ENCODE measurements around the gene SHANK2. TPM values are rescaled to one million over a fixed set of nuclear protein-coding genes. Genes with fewer than 3 reads are reported as not detected.
A peak's percentile ranks its signal among the peaks of the same experiment; 100 is the strongest.

Gene SHANK2
- total RNA-seq, 4 donors from 2014 or later, result 5.9 to 14.0 (median 10.1) TPM

- Histone ChIP-seq H3K36me3 (no peaks in the 10 kb centered on the region), H3K27me3 (peaks cover 36% of the 10 kb centered on the region), H3K4me3 (no peak overlapping the region), H3K27ac (no peak overlapping the region), H3K9me3 (no peaks in the 10 kb centered on the region), H3K4me1 (peaks cover 2% of the 10 kb centered on the region)
- TF ChIP-seq EP300 (IDR thresholded peaks at IDR 0.05) (no peak), POLR2A (IDR thresholded peaks at IDR 0.05) (no peak), POLR2AphosphoS5 (IDR thresholded peaks at IDR 0.05) (no peak)
- TF ChIP-seq, protein P1, sequence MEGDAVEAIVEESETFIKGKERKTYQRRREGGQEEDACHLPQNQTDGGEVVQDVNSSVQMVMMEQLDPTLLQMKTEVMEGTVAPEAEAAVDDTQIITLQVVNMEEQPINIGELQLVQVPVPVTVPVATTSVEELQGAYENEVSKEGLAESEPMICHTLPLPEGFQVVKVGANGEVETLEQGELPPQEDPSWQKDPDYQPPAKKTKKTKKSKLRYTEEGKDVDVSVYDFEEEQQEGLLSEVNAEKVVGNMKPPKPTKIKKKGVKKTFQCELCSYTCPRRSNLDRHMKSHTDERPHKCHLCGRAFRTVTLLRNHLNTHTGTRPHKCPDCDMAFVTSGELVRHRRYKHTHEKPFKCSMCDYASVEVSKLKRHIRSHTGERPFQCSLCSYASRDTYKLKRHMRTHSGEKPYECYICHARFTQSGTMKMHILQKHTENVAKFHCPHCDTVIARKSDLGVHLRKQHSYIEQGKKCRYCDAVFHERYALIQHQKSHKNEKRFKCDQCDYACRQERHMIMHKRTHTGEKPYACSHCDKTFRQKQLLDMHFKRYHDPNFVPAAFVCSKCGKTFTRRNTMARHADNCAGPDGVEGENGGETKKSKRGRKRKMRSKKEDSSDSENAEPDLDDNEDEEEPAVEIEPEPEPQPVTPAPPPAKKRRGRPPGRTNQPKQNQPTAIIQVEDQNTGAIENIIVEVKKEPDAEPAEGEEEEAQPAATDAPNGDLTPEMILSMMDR (IDR thresholded peaks at IDR 0.05), result no peak
- DNase-seq (ENCODE audit: low spot score in 2 of 2), result peak in 1 of 2 donors; percentile 32
- 83% methylated on average over 1 of the region's 7 CpGs for WGBS
Measured at GRCh38 chr11:71209181-71209580, 43.2 kb downstream of the SHANK2 start.

GRCh38 chr11:71208011-71208774 is 44.2 kb downstream of the SHANK2 start:
- Histone ChIP-seq H3K27ac (no peak overlapping the region), H3K4me3 (no peak overlapping the region), H3K36me3 (no peaks in the 10 kb centered on the region), H3K9me3 (no peaks in the 10 kb centered on the region), H3K4me1 (no peaks in the 10 kb centered on the region), H3K27me3 (peaks cover 27% of the 10 kb centered on the region)
- TF ChIP-seq POLR2AphosphoS5 (IDR thresholded peaks at IDR 0.05), result no peak
- TF ChIP-seq, protein P1 (IDR thresholded peaks at IDR 0.05), result no peak
- TF ChIP-seq POLR2A (IDR thresholded peaks at IDR 0.05), result no peak
- no peak for TF ChIP-seq EP300 (IDR thresholded peaks at IDR 0.05)
- 88% methylated on average over 9 of the region's 9 CpGs for WGBS
- DNase-seq (ENCODE audit: low spot score in 2 of 2), result peak in 1 of 2 donors; percentile 36

DNA sequence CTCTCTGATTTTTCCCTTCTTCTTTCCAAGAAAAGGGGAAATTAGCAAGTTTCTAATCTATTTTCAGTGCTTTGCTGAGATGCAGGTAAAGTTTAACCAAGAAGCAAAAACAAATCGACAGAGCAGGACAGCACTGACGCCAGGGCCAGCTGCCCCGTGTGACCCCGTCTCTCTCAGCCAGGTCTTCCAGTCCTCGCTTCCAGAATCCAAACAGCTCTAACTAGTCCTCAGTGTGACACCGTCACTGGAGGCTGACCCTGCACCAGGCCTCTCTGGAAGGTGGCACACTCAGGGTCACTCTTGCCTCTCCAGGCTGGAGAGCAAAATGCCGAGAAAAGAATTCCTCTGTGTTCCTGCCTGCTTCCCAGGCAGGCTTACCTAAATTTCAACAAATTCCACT is 44.8 kb downstream of the SHANK2 start:
- WGBS, result 93% methylated on average over 7 of the region's 7 CpGs
- peak in 1 of 2 donors; percentile 38 for DNase-seq (ENCODE audit: low spot score in 2 of 2)
- Histone ChIP-seq H3K4me3 (no peak overlapping the region), H3K27me3 (peaks cover 24% of the 10 kb centered on the region), H3K36me3 (no peaks in the 10 kb centered on the region), H3K4me1 (no peaks in the 10 kb centered on the region), H3K27ac (no peak overlapping the region), H3K9me3 (no peaks in the 10 kb centered on the region)
- TF ChIP-seq POLR2A (IDR thresholded peaks at IDR 0.05) (no peak), POLR2AphosphoS5 (IDR thresholded peaks at IDR 0.05) (no peak), EP300 (IDR thresholded peaks at IDR 0.05) (no peak)
- TF ChIP-seq, protein P1 (IDR thresholded peaks at IDR 0.05), result no peak

- Histone ChIP-seq H3K36me3 (no peaks in the 10 kb centered on the region), H3K27ac (no peak overlapping the region), H3K4me3 (no peak overlapping the region), H3K9me3 (no peaks in the 10 kb centered on the region), H3K4me1 (no peaks in the 10 kb centered on the region), H3K27me3 (peaks cover 29% of the 10 kb centered on the region)
- TF ChIP-seq, protein P1 (IDR thresholded peaks at IDR 0.05), result no peak
- TF ChIP-seq EP300 (IDR thresholded peaks at IDR 0.05), result no peak
- TF ChIP-seq POLR2A (IDR thresholded peaks at IDR 0.05), result no peak
- WGBS, result 14% methylated on average over 17 of the region's 17 CpGs
- DNase-seq (ENCODE audit: low spot score in 2 of 2), result no peak
Measured at GRCh38 chr11:71206186-71206585, 46.2 kb downstream of the SHANK2 start.

- H3K9me3 ChIP-seq, result no peaks in the 10 kb centered on the region
- no peaks in the 10 kb centered on the region for H3K36me3 ChIP-seq
- H3K4me1 ChIP-seq, result no peaks in the 10 kb centered on the region
- no peak for DNase-seq (ENCODE audit: low spot score in 2 of 2)
- H3K27me3 ChIP-seq, result peaks cover 36% of the 10 kb centered on the region
- H3K27ac ChIP-seq, result no peak overlapping the region
- H3K4me3 ChIP-seq, result no peak overlapping the region
- no peak for TF ChIP-seq POLR2A (IDR thresholded peaks at IDR 0.05)
- TF ChIP-seq, protein P1 (IDR thresholded peaks at IDR 0.05), result no peak
- TF ChIP-seq EP300 (IDR thresholded peaks at IDR 0.05), result no peak
- TF ChIP-seq POLR2AphosphoS5 (IDR thresholded peaks at IDR 0.05), result no peak
- 81% methylated on average over 15 of the region's 18 CpGs for WGBS
Measured at GRCh38 chr11:71204748-71205664, 47.4 kb downstream of the SHANK2 start.
